Hypothalamus (tissue), 51 donors: ENCODE results near the gene ELMOD3.
A peak's percentile ranks its signal among the peaks of the same experiment; 100 is the strongest.
"Not testable (repeated sequence)": the region's sequence is repeated elsewhere in the genome, so short reads cannot be mapped to it uniquely, and the experiment has no call there.

Source experiments
- DNase-seq, 51 donors: peaks; one replicate each; lab custom pipeline; 2025; lab: John Stamatoyannopoulos, UW

The ELMOD3 gene

GRCh38 chr2:85436836-85437487, 82.4 kb downstream of the ELMOD3 start:
- DNase-seq = peak in 8 of 51 donors; percentile 37 to 88 (median 50)

- peak; percentile 57 to 95 (median 84) for DNase-seq
Observed at GRCh38 chr2:85437488-85438200, 83.1 kb downstream of the ELMOD3 start.

DNA sequence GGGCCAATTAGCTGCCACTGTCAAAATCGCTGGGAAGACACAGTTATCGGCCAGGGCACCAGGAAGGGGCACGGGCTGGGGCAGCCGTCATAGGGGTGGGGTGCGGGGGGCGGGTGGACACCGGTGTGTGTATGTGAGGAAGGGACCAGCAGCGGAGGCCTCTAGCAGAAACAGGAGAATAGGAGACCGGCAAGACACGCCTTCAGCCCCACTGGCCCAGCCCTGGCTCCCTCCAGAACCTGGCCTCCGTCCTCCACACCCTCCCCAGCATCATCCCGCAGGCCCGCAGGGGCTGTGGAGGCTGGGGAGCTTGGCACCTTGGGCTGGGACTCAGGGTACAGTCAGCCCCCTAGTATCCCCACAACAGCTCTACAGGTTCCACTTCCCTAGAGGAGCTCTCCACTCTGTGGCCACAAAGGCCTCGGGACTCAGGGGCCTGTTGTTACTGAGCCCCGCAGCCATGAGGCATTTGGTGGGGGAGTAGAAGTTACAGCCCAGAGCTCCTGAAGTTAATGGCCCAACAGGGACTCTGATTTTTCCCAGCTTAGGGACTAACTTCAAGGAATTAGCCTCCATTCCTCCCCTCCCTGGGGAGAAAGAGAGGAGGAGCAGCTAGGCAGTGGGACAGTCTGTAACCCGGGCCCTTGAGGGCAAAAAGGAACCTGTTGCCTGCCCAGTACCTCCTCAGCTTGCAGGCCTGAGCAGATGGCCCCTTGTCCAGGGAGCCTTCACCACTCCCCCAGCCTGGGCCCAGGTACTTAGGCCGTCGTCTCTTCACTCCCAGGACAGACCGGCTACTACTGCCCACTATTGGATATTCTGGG, 83.8 kb downstream of the ELMOD3 start:
- DNase-seq = peak in 18 of 51 donors; percentile 40 to 86 (median 62)

DNA sequence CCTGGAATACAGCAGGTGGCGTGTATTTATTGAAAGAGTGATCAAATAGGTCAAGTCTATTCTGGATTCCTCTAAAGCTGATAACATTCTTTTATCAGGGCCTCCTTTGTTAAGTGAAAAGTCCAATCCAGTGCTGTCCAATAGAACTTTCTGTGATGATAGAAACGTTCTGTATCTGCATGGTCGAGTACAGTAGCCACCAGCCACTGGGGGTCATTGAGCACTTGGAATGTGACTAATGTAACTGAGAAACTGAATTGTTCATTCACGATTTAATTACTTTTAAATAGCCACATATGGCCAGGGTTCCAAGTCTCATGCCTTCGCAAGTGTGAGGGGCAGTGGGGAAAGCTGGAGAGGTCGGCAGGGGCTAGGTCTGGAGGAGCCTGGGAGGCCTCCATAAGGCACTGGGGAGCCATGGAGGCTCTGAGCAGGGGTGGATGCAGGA, 84.5 kb downstream of the ELMOD3 start:
- no peak for DNase-seq

- DNase-seq = not testable (repeated sequence)
Observed at GRCh38 chr2:85439569-85439968, 85.0 kb downstream of the ELMOD3 start.

DNA sequence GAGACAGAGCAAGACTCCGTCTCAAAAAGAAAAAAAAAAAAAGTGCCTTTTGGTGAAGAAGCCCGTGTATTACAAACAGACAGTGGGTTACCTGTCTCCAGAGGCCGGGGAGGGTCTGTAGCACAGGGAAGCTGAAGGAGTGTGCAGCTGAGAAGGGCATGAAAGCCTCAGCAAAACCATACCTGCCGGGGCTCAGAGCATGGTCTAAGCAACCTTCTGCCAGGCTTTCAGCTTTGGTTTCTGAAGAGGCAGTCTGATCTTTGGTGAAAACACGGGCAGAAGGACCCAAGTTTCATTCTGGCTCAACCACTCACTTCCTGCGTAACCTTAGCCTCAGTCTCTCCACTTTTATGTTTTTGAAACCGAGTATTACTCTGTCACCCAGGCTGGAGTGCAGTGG, 85.4 kb downstream of the ELMOD3 start:
- no peak for DNase-seq

DNA sequence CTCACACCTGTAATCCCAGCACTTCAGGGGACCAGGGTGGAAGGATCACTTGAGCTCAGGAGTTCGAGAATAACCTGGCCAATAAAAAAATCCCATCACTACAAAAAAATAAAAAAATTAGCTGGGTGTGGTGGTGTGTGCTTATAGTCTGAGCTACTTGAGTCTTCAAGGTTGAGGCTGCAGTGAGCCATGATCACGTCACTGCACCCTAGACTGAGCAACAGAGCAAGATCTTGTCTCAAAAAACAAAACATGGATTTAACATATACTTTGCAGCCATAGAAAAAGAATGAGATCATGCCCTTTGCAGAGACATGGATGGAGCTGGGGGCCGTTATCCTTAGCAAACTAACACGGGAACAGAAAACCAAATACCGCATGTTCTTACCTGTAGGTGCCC, 86.2 kb downstream of the ELMOD3 start:
- DNase-seq = no peak
